Duodenal mucosa (tissue), 2 donors: Measurements from ENCODE around the gene TBC1D1.

Source experiments
- H3K27ac ChIP-seq: one replicate; pipeline ENCODE4 v1.7.0; 2013; ENCODE audit warnings: low read depth, low read length
- H3K27me3 ChIP-seq, 2 donors: one replicate each; pipeline ENCODE4 v1.7.0; 2013; ENCODE audit warnings: low read length in 2 of 2, control low read depth in 1 of 2; ENCODE audit not compliant: insufficient read depth in 2 of 2, control insufficient read depth in 1 of 2
- H3K36me3 ChIP-seq, 2 donors: one replicate each; pipeline ENCODE4 v1.7.0; 2013; ENCODE audit warnings: low read length in 2 of 2, control low read depth in 1 of 2; ENCODE audit not compliant: insufficient read depth in 2 of 2, control insufficient read depth in 1 of 2
- H3K4me1 ChIP-seq, 2 donors: one replicate each; pipeline ENCODE4 v1.7.0; 2013; ENCODE audit warnings: low read length in 2 of 2, control low read depth in 1 of 2; ENCODE audit not compliant: insufficient read depth in 2 of 2, control insufficient read depth in 1 of 2
- H3K4me3 ChIP-seq, 2 donors: one replicate each; pipeline ENCODE4 v1.7.0; 2013; ENCODE audit warnings: low read length in 2 of 2, low read depth in 1 of 2
- H3K9ac ChIP-seq, 2 donors: one replicate each; pipeline ENCODE4 v1.7.0; 2013; ENCODE audit warnings: low read length in 2 of 2, low read depth in 1 of 2
- H3K9me3 ChIP-seq, 2 donors: one replicate each; pipeline ENCODE4 v1.7.0; 2013; ENCODE audit warnings: low read length in 2 of 2, control low read depth in 1 of 2; ENCODE audit not compliant: control insufficient read depth in 1 of 2

TBC1D1 gene

GRCh38 chr4:38072578-38072977, 181.7 kb downstream of the TBC1D1 start:
- no peak overlapping the region for H3K4me3 ChIP-seq
- no peak overlapping the region for H3K9ac ChIP-seq
- no peaks in the 10 kb centered on the region for H3K9me3 ChIP-seq
- peaks cover 9 to 12% of the 10 kb centered on the region in 2 donors for H3K36me3 ChIP-seq
- H3K4me1 ChIP-seq = peaks cover 16 to 42% of the 10 kb centered on the region in 2 donors
- H3K27ac ChIP-seq = no peak overlapping the region
- no peaks in the 10 kb centered on the region for H3K27me3 ChIP-seq

GRCh38 chr4:38073596-38074234, 182.8 kb downstream of the TBC1D1 start:
- Histone ChIP-seq H3K4me3 (no peak overlapping the region), H3K36me3 (peaks cover 5 to 9% of the 10 kb centered on the region in 2 donors), H3K9ac (no peak overlapping the region), H3K27me3 (no peaks in the 10 kb centered on the region), H3K27ac (no peak overlapping the region), H3K4me1 (peaks cover 26 to 52% of the 10 kb centered on the region in 2 donors), H3K9me3 (no peaks in the 10 kb centered on the region)

DNA sequence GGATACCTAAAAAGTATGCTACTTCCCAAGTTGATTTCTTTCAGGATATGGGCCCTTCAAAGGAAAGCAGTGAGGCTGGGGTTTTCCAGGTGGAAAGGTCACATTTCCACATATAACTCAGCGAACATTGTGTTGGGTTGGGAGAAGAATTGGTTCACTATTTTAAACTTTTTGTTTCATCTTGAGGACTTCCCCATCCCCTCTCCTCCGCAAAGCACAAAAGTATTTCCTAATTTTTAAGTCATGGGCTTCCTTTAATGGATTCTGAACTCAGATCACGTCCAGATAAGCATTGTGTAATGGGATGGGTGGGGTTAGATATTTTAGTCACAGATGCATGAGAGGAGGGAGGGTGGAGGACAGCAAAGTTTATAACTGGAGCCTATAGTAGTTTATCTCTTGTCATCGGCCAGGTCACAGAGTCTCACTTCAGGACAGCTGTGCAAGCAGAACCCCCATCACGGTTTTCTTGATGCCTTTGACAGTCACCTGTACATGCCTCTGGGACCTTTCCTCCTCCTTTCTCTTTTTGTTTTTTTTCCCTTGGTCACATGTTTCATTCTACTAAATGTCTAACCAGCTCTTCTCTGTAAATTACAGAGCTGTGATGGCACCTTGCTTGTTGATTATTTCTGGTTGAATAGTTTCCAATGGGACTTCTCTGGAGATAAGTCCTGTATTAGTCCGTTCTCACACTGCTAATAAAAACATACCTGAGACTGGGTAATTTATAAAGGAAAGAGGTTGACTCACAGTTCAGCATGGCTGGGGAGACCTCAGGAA, 184.7 kb downstream of the TBC1D1 start:
- Histone ChIP-seq H3K27ac (peak overlapping the region; percentile 48), H3K36me3 (peaks cover 5 to 9% of the 10 kb centered on the region in 2 donors), H3K9me3 (no peaks in the 10 kb centered on the region), H3K4me1 (peaks cover 22 to 58% of the 10 kb centered on the region in 2 donors), H3K9ac (no peak overlapping the region), H3K4me3 (no peak overlapping the region), H3K27me3 (no peaks in the 10 kb centered on the region)

DNA sequence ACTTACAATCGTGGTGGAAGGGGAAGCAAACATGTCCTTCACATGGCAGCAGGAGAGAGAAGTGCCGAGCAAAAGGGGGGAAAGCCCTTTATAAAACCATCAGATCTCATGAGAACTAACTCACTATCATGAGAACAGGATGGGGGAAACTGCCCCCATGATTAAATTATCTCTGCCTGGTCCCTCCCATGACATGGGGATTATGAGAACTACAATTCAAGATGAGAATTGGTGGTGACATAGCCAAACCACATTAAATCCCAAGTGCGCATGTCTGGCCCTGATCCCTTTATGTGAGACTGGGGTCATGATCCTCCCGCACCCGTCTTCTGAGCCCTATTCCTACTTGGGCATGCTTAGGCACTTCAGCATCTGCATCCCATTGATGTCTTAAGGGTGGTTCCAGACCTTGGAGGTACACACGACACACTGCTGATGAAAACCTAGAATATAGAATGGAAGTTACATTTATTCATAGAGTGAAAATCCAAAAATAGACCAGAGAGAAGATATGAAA, 185.3 kb downstream of the TBC1D1 start:
- H3K36me3 ChIP-seq = peaks cover 5 to 9% of the 10 kb centered on the region in 2 donors
- no peaks in the 10 kb centered on the region for H3K27me3 ChIP-seq
- no peak overlapping the region for H3K9ac ChIP-seq
- no peak overlapping the region for H3K27ac ChIP-seq
- no peaks in the 10 kb centered on the region for H3K9me3 ChIP-seq
- H3K4me1 ChIP-seq = peaks cover 22 to 58% of the 10 kb centered on the region in 2 donors
- no peak overlapping the region for H3K4me3 ChIP-seq

GRCh38 chr4:38077791-38078489, 187.1 kb downstream of the TBC1D1 start:
- Histone ChIP-seq H3K36me3 (peaks cover 9 to 10% of the 10 kb centered on the region in 2 donors), H3K9me3 (no peaks in the 10 kb centered on the region), H3K27ac (peak overlapping the region; percentile 83), H3K27me3 (no peaks in the 10 kb centered on the region), H3K4me1 (peaks cover 28 to 53% of the 10 kb centered on the region in 2 donors), H3K4me3 (no peak overlapping the region), H3K9ac (peak overlapping the region; percentile 45 to 63)

- Histone ChIP-seq H3K9ac (peak overlapping the region; percentile 61 to 63), H3K27me3 (no peaks in the 10 kb centered on the region), H3K36me3 (peaks cover 5 to 7% of the 10 kb centered on the region in 2 donors), H3K4me3 (peak overlapping the region; percentile 17 to 53), H3K27ac (peak overlapping the region; percentile 83), H3K4me1 (peaks cover 32 to 57% of the 10 kb centered on the region in 2 donors), H3K9me3 (no peaks in the 10 kb centered on the region)
Observed at GRCh38 chr4:38078590-38079421, 187.9 kb downstream of the TBC1D1 start.

GRCh38 chr4:38080061-38080974, 189.4 kb downstream of the TBC1D1 start:
- Histone ChIP-seq H3K9me3 (no peaks in the 10 kb centered on the region), H3K27me3 (no peaks in the 10 kb centered on the region), H3K36me3 (peaks cover 0 to 12% of the 10 kb centered on the region in 2 donors), H3K4me1 (peaks cover 32 to 47% of the 10 kb centered on the region in 2 donors), H3K9ac (no peak overlapping the region), H3K4me3 (no peak overlapping the region), H3K27ac (no peak overlapping the region)

DNA sequence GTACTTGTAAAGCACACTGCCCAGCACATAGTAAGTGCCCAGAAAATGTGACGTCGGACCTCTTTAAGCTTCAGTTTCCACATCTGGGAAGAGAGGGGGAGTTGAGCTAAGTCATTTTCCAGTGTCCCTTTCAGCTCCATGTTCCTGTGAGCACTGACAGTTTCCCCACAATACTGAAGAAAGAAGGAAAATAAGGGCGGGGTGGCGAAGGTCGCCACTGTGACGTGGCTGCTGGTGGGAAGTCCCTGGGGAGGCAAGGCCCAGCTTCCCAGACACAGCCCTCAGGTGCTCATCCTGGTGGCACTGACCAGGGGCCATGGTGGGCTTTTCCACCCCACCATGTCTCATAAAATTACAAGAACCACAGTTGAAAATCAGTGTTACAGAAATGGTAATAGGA, 191.1 kb downstream of the TBC1D1 start:
- Histone ChIP-seq H3K27ac (peak overlapping the region; percentile 51), H3K4me3 (no peak overlapping the region), H3K9me3 (no peaks in the 10 kb centered on the region), H3K4me1 (peaks cover 29 to 39% of the 10 kb centered on the region in 2 donors), H3K27me3 (no peaks in the 10 kb centered on the region), H3K9ac (no peak overlapping the region), H3K36me3 (peaks cover 0 to 16% of the 10 kb centered on the region in 2 donors)
